Measurements from ENCODE around the gene RNF144A. TPM values are rescaled to one million over a fixed set of nuclear protein-coding genes. Genes with fewer than 3 reads are reported as not detected.

RNF144A gene
- total and polyA plus RNA-seq, 8 donors: 1.4 to 71.4 (median 5.6) TPM

DNA sequence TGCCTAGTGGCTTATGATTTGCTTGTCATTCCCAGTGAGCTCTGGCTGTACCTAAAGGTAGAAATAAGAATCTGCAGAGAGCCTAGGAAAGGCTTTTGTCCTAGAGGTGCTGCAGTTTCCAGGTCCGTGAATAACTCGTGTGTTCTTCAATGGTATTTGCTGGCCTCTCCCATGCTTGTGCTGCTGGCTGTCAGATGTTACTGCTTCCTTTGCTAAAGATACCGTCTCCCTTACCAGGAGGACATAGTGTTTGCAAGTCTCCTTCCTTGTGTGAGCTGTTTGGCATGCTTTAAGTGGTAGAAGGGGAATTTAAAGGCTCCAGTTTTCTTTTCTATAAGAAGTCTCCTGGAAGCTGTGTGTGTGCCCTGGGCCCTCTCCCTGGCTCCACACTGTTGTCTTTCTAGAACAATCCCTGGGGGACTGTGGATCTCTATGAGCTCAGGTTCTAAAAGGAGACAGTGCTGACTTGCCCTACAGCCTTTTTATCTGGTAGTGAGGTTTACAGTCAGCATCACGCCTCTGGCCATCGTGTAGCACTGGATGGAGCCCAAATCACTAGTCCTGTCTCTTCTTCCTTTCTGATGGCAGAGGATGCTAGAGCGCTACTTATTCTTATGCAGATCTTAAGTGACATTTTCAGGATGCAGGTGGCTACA lies 65.8 kb downstream of the RNF144A start:
- H3K36me3 ChIP-seq: no peaks in the 10 kb centered on the region
- no peaks in the 10 kb centered on the region for H3K9me3 ChIP-seq
- TF ChIP-seq, protein P1, sequence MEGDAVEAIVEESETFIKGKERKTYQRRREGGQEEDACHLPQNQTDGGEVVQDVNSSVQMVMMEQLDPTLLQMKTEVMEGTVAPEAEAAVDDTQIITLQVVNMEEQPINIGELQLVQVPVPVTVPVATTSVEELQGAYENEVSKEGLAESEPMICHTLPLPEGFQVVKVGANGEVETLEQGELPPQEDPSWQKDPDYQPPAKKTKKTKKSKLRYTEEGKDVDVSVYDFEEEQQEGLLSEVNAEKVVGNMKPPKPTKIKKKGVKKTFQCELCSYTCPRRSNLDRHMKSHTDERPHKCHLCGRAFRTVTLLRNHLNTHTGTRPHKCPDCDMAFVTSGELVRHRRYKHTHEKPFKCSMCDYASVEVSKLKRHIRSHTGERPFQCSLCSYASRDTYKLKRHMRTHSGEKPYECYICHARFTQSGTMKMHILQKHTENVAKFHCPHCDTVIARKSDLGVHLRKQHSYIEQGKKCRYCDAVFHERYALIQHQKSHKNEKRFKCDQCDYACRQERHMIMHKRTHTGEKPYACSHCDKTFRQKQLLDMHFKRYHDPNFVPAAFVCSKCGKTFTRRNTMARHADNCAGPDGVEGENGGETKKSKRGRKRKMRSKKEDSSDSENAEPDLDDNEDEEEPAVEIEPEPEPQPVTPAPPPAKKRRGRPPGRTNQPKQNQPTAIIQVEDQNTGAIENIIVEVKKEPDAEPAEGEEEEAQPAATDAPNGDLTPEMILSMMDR (IDR thresholded peaks at IDR 0.05): no peak
- TF ChIP-seq EP300 (IDR thresholded peaks at IDR 0.05) (no peak), POLR2A (IDR thresholded peaks at IDR 0.05) (no peak), POLR2AphosphoS5 (IDR thresholded peaks at IDR 0.05) (no peak)
- intact Hi-C loops (cut with DNase I; ENCODE audit: low total_unique reads): no loop called here
- 58 to 77% (median 65%) methylated on average over 6 of the region's 6 CpGs for WGBS, 5 donors
- no peaks in the 10 kb centered on the region for H3K27me3 ChIP-seq
- H3K4me3 ChIP-seq: no peak overlapping the region
- H3K4me1 ChIP-seq: peaks cover 8 to 22% (median 10%) of the 10 kb centered on the region in 4 donors
- no peak overlapping the region for H3K27ac ChIP-seq
- no peak for DNase-seq

DNA sequence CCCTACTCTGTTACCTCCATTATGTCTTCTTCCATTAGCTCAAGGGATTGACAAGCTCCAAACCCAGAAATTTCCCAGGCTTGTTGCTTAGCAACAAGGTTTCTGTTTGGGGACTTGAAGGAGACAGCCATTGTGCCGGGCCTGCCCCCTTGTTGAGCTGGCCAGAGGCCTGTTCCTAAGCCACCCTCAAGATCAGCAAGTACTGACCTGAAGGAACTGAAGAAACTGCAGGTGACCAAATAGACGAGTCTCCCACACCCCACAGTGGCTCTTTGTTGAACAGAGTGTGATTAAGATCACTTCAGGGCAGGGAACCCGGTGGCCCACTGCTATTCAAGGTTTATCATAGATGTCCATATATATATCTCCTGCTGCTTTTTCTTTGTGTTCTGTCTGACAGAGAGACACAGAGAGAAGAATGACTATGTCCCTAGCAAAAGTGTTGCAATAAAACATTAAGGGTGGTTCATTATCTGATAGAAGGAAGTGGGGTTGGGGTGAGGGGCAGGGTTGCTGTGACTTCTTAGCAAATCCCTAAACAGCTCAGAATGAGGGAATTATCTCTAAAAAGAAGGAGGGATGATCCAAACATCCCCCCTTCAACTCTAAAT lies 69.2 kb downstream of the RNF144A start:
- DNase-seq: peak in 1 of 2 donors; percentile 55
- H3K27me3 ChIP-seq: no peaks in the 10 kb centered on the region
- H3K4me1 ChIP-seq: peaks cover 8 to 22% (median 10%) of the 10 kb centered on the region in 4 donors
- peak overlapping the region in 1 of 5 donors; percentile 12 for H3K27ac ChIP-seq
- intact Hi-C loops (cut with DNase I; ENCODE audit: low total_unique reads): no loop called here
- no peak for TF ChIP-seq POLR2A (IDR thresholded peaks at IDR 0.05)
- TF ChIP-seq EP300 (IDR thresholded peaks at IDR 0.05): no peak
- no peak for TF ChIP-seq POLR2AphosphoS5 (IDR thresholded peaks at IDR 0.05)
- TF ChIP-seq, protein P1 (IDR thresholded peaks at IDR 0.05): no peak
- H3K36me3 ChIP-seq: no peaks in the 10 kb centered on the region
- 20 to 43% (median 28%) methylated on average over 3 of the region's 3 CpGs for WGBS, 5 donors
- no peak overlapping the region for H3K4me3 ChIP-seq
- no peaks in the 10 kb centered on the region for H3K9me3 ChIP-seq

DNA sequence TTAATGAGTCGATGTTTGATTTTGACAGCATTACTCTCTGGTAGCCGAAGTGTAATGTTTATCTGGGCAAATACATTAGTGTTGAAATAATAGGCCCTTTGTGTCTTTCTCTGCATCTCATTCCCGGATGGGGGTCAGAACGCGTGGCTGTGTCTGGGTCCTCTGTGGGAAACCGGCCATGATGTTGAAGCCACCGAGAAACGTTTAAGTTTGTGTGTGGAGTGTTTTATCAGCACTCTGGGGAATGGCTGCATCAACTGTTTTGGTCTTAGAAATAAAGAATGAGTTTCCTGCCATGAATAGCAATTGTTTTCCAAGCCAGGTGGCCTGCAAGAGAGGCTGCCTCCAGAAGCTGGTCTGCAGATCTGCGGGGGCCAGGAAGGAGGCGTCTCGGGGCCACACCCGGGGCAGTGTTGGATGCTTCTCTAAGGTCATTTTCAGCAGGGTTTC lies 69.7 kb downstream of the RNF144A start:
- intact Hi-C loops (cut with DNase I; ENCODE audit: low total_unique reads): no loop called here
- TF ChIP-seq POLR2A (IDR thresholded peaks at IDR 0.05) (no peak), EP300 (IDR thresholded peaks at IDR 0.05) (no peak), POLR2AphosphoS5 (IDR thresholded peaks at IDR 0.05) (no peak)
- TF ChIP-seq, protein P1 (IDR thresholded peaks at IDR 0.05): no peak
- H3K4me3 ChIP-seq: no peak overlapping the region
- DNase-seq: peak in 1 of 2 donors; percentile 32
- H3K4me1 ChIP-seq: peaks cover 8 to 22% (median 10%) of the 10 kb centered on the region in 4 donors
- H3K9me3 ChIP-seq: no peaks in the 10 kb centered on the region
- WGBS, 5 donors: 27 to 50% (median 45%) methylated on average over 12 of the region's 12 CpGs
- no peaks in the 10 kb centered on the region for H3K36me3 ChIP-seq
- H3K27me3 ChIP-seq: no peaks in the 10 kb centered on the region
- H3K27ac ChIP-seq: peak overlapping the region in 1 of 5 donors; percentile 12

DNA sequence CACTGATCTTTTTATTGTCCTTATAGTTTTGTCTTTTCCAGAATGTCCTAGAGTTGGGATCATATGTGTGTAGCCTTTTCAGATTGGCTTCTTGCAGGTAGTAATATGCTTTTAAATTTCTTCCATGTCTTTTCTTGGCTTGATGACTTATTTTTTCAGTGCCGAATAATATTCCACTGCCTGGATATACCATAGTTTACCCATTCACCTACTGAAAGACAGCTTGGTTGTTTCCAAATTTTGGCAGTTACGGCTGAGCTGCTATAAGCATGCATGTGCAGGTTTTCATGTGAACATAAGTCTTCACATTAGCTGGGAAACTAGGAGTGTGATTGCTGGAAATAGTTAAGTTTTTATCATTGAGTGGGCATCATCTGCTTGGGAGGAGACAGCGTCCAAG lies 73.7 kb downstream of the RNF144A start:
- TF ChIP-seq, protein P1 (IDR thresholded peaks at IDR 0.05): no peak
- no peak for TF ChIP-seq EP300 (IDR thresholded peaks at IDR 0.05)
- no peak for TF ChIP-seq POLR2A (IDR thresholded peaks at IDR 0.05)
- TF ChIP-seq POLR2AphosphoS5 (IDR thresholded peaks at IDR 0.05): no peak
- H3K4me1 ChIP-seq: peaks cover 8 to 23% (median 12%) of the 10 kb centered on the region in 4 donors
- H3K9me3 ChIP-seq: no peaks in the 10 kb centered on the region
- no peaks in the 10 kb centered on the region for H3K27me3 ChIP-seq
- H3K36me3 ChIP-seq: no peaks in the 10 kb centered on the region
- 93 to 99% (median 98%) methylated on average over 3 of the region's 3 CpGs for whole genome bisulfite sequencing, 5 donors
- H3K4me3 ChIP-seq: no peak overlapping the region
- intact Hi-C loops (cut with DNase I; ENCODE audit: low total_unique reads): no loop called here
- DNase-seq: no peak
- no peak overlapping the region for H3K27ac ChIP-seq

Data from stomach (tissue), 9 donors.